ENCODE results near the gene INPP5D.

DNA sequence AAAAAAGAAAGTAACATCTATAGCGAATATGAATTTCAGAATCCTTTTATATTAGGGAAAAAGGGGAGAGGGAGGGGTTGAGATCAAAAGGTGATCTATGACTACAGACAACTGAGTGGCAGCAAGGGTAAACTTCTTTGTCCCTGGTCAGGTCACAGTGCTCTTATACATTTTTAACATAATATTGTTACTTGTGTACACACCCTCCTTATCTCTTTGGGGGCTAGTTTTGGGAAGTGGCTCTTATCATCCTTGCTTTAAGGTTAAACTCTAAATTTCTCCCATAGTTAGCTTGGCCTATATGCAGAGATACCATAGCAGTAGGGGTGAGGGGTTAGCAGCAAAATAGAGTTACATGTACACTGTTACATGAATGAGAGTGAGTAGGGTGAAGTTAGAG is 159.7 kb downstream of the INPP5D start:
- no peak for TF ChIP-seq POLR2AphosphoS5 (IDR thresholded peaks at IDR 0.05)
- TF ChIP-seq, protein P1, sequence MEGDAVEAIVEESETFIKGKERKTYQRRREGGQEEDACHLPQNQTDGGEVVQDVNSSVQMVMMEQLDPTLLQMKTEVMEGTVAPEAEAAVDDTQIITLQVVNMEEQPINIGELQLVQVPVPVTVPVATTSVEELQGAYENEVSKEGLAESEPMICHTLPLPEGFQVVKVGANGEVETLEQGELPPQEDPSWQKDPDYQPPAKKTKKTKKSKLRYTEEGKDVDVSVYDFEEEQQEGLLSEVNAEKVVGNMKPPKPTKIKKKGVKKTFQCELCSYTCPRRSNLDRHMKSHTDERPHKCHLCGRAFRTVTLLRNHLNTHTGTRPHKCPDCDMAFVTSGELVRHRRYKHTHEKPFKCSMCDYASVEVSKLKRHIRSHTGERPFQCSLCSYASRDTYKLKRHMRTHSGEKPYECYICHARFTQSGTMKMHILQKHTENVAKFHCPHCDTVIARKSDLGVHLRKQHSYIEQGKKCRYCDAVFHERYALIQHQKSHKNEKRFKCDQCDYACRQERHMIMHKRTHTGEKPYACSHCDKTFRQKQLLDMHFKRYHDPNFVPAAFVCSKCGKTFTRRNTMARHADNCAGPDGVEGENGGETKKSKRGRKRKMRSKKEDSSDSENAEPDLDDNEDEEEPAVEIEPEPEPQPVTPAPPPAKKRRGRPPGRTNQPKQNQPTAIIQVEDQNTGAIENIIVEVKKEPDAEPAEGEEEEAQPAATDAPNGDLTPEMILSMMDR (IDR thresholded peaks at IDR 0.05) = no peak
- TF ChIP-seq EP300 (IDR thresholded peaks at IDR 0.05) = no peak
- TF ChIP-seq POLR2A (IDR thresholded peaks at IDR 0.05) = no peak

All from suprapubic skin (tissue), 4 donors.